Ramos (cell line): ENCODE data around the gene OXNAD1.

Experiments used
- in situ Hi-C: fragments of 300-500 bp; cut with MboI; formaldehyde crosslinking; loops from one replicate; pipeline ENCODE4 v1.14.3; 2022; ENCODE audit warnings: low sequenced_read_pairs; ENCODE audit not compliant: unreplicated experiment

OXNAD1 gene

DNA sequence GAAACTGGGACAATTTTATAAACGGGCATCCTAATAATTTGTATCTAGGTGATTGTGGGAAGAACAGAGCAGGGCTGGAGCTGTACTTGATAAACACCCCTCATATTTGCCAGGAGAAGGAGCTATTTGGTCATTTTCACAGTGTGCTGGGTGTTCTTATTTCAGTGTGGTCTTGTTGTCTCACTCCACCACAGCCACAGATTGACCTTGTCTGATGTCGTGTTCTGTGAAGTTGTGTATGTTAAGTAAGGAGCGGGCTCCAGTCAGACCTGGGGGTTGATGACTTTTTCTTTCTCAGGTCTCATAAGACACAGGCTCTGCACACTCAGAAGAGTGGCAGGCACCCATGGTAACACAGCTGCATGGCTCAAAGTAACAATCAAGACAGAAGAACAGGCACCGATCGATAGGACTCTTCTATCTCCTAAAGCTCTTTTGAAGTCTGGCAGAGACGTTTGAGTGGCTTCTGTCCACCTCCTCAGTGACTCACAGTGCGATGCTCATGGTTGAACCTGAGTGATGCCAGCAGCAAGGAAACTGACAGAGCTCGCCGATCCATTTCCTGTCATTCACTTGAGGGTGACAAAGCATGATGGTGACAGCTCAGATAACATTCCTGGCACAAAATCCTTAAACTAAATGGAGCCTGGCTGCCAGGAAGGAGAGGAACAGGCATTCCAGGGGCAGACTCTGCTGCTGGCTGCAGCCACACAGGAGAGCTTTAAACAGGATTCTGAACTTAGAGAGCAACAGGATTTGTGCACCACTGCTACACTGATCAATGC is 21.1 kb upstream of the OXNAD1 start:
- in situ Hi-C loops, result loop anchor here (10.0 to 25.0 kb wide), 3 partner anchors 189 to 1032 kb away; partner anchors contain the start of gene CAPN7

DNA sequence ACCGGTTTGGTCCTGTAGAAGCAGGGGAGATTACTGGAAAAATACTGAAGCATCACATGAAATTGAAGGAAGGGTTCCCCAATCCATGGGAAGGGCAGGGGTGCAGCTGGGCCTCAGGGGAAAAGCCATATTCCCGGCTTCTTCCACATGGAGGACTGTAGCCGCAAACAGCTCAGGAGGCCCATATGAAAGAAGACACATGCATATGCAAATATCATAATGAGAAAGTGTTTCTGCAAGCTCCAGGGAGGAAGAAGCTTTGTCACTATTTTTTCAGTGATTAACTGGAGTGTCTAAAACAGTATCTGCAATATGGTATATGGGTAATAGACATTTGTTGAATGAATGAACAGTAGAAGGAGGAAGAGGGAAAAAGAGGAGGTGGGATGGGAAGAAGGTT is 19.4 kb upstream of the OXNAD1 start:
- in situ Hi-C loops, result loop anchor here (10.0 to 25.0 kb wide), 3 partner anchors 191 to 1033 kb away; partner anchors contain the start of gene CAPN7

DNA sequence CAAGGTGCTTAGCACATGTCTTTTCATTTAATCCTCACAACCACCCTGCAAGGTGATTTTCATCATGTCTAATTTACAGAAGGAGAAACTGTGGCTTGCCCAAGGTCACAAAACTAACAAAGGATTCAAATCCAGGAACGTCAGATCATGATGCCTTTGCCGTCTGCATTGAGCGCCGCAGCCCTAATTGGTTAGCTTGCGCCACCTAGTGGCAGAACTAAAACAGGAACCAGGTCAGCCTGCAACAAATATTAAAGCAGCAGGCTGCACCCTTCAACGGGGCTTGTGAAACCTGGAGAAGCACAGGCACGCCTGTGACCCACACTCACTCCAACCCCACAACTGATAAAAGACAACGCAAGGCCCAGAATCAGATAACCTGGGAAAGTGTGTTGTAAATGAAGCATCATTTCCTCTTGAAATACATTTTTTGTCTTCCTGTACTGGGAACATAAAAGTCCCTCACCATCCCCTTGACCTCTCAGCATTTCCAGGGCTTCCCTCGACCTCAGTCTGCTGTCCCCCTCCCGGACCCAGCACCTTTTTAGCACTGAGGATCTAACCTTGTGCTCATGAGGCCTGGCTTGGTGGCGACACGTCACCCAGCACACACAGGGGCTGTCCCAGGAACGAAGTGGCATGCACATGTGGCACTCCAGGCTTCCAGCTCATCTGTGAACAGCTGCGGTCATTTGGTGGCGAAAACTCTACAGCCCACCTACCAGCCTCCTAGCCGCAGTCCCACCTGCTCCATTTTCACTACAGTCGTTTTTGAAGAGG is 17.5 kb upstream of the OXNAD1 start:
- in situ Hi-C loops, result loop anchor here (10.0 to 25.0 kb wide), 3 partner anchors 193 to 1035 kb away; partner anchors contain the start of gene CAPN7

DNA sequence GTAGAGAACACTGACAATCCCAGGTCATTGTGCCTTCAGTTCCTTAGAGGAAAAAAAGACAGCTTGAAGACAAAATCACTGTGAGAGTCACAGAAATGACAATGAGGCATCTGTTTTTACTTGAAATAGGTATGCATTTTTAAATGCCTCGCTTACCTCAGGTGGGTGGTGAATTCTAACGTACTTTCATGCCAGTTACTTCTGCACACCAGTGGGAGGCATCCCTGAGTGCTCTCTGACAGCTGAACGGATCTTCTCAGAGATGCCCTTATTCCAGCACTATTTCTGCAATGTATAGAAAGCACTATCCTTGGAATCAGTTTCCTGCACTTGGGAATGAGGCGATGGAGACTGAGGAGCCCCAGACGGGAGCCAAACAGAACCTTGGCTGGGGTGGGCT is 16.5 kb upstream of the OXNAD1 start:
- in situ Hi-C loops, result loop anchor here (10.0 to 25.0 kb wide), 3 partner anchors 194 to 1036 kb away; partner anchors contain the start of gene CAPN7

DNA sequence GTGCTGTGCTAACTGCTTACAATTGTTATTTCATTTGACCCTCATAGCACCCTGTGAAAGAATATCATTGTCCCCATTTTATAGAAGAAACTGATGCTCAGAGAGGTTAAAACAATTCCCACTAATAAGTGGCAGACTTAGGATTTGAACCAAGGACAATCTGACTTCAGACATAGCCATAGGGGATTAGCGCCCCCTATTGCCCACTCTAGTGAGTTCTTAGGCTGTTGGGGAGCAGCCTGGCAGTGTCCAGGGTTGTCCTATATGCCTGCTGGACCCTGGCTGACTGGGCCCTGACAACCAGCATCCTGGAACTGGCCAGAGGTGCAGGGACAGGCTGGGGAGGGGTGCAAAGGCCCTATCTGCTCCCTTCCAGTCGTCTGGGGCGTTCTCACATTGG is 15.7 kb upstream of the OXNAD1 start:
- in situ Hi-C loops, result loop anchor here (10.0 to 25.0 kb wide), 3 partner anchors 195 to 1037 kb away; partner anchors contain the start of gene CAPN7

DNA sequence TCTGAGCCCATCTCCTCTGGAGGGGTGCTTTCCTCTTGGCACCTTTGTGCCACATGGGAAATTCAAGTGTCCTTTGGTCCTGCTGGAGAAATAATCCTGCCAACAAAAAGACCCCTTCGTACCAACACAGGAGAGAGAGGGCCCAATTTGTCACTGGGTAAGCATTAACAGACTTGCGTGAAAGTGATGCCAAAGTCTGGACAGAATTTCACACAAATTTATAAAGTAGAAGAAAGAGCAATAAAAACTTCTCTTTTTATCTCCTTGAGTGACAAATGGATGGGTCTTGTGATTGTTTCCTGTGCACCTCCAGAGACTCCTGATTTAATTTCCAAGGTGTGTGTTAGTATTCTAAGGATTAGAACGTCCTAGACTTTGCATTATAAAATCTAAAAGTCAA is 15.1 kb upstream of the OXNAD1 start:
- in situ Hi-C loops, result loop anchor here (10.0 to 25.0 kb wide), 3 partner anchors 195 to 1038 kb away; partner anchors contain the start of gene CAPN7

DNA sequence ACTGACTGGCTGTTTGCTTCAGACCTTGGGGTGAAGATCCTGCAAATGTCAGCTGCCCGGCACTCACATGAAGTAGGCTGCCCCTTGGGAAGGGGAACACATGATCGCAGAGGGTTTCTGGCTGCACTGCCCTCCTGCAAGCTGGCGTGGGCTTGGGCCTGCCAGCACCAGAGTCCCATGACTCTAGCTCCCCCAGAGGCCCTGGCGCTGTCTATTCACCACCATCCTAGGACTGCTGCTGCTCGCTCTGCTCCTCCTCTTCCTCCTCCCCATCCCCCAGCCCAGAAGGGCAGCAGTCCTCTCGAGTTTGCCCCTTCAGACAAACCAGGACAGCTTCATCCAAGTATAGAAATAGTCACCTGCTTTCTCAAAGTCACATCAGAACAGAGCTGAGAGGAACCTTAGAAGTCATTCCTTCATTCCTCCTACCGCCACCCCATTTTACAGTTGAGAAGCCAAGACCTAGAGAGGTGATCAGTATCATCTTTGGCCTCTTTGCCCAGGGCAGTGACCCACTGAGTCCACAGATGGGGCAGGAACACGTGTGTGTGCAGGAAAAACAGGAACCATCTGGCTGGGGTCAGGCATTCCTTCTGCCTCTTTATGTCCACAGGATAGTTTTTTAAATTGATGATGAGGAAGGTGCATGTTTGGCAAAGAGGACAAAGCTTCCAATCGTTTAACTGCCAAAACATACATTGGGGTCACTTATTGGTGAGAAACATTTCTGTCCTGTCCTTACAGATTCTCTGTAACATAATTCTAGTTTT is 13.5 kb upstream of the OXNAD1 start:
- in situ Hi-C loops, result no loop called here

DNA sequence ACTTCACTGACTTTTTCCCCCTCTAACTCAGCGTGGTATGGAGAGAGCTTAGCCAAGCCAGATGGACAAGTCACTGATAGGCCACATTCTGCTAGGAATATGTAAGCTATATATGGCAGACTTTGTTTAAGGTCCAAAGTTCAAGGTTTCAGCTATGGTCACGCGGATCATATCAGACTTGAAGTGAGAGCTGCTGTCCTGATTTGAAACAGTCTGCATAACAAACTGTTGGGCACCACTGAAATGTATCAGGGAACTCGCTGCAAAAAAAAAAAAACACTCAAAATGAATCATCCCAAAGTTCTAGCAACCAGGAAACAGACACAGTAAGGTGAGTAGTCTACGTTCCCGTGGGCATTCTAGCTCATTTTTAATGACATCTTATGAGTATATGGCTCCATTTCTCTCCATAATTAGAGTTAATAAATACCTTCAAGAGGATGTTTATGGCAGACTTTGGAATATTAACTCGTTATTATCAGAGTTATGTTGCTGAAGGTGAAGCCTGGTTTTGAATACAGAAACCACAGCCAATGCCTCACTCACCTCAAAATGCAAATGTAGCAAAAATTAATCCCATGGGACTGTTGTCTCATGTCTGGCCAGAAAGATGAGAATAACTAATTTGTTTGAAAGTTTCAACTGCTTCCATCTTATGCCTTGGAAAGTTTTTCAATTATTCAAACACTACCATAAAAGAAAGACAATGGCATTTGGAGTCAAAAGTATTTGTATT is 12.6 kb upstream of the OXNAD1 start:
- in situ Hi-C loops, result no loop called here

DNA sequence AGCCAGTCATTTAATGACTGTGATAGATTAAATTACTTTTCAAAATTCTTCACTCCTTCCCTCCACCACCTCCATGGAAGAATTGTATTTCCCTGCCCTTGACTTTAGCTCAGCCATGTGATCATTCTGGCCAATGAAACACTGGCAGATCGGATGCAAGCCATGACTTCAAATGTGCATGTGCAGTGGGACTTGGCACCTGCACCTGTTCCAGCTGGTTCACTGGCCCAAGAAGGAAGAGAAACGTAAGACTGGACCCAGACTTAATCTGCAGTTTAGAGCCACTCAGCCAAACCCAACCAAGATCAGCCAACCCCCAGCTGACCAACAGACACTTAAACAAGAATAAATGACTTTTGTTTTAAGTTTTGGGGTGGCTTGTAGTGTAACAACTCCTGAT is 12.0 kb upstream of the OXNAD1 start:
- in situ Hi-C loops, result no loop called here

DNA sequence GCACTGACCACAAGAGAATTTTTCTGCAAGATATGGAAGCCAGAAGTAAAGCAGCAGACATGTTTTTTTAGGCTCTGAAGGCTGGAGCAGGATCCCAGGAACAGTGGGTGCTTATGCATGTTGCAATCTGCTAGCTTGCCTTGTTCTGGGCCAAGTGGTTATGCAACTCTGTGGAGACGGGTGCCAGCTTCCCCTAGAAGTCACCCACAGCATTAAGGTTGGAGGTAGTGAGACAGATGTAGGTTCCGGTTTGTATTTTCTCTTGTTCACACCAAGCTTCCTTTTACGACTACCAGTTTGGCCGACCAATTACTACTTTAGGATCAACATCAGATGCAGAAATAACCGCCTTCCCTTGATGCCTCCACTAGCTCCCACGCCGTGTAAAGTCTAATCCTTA is 11.4 kb upstream of the OXNAD1 start:
- in situ Hi-C loops, result no loop called here

DNA sequence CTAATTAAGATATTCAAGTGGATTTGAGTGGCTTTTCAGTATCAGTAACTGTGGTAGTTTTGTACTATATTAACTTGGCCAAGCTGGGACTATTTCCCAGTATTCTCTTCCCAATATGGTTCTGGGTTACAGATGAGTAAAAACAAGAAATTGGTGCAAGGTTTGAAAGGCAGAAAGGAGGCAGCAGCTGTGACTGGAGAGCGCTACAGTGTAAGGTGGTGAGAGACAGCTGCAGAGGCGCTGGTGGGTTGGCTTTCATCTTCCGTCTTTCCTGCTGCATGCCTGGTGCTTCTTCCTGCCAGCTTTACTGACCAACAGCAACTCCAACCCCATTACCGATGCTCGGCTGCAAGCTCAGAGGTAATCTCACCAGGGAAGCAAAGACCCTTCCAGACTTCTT is 10.1 kb upstream of the OXNAD1 start:
- in situ Hi-C loops, result no loop called here

DNA sequence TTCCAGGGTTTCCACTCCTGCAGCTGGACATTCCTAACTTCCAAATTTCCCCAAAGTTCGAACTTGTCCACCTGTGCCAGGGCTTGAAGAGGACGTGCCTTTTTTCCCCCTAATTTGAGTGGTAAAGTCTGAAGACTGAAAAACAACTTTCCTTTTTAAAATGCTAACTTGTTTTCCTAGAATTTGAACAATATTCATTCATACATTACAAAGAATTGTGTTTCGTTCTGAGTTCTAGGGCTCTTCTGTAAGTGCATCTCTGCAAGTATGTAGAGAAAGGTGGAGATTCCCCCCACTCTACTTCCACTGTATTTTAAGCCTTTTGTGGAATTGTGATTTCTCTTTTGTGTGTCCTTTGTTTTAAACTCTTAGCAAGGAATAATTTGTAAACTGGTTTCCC is 9.7 kb upstream of the OXNAD1 start:
- in situ Hi-C loops, result no loop called here

DNA sequence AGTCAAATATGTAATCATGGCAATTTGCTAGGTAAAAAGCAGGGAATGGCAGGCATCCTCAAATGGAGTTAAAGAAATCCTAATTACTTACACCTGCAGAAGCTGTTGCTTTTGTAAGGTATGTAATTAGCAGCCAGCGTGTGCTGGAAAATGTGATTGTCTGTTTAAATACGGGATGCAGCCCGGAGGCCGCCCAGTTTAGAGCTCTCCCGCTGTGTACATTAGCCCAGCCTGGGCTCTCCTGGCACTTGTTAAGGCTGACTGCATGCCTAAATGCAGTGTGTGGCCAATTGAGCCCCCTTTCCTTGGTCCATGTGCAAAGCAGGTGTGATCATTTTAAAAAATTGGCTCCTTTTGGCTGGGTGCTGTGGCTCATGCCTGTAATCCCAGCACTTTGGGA is 9.3 kb upstream of the OXNAD1 start:
- in situ Hi-C loops, result no loop called here

DNA sequence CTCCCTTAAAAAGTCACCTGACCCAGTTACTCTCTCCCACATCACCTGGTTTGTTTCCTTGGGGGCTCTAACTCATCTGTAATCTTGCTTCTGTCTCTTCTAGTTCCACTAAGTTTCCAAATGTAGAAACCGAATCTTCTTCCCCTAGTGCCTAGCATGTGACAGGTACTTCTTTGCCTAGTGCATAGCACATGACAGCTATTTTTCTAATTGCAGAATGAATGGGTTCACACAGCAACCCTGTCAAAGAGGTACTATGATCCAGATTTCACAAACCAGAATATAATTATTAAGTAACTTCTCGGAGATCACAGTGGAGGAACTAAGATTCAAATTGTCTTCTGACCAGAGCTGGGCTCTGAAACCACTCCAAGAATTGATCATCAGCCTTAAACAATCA is 7.7 kb upstream of the OXNAD1 start:
- in situ Hi-C loops, result no loop called here

DNA sequence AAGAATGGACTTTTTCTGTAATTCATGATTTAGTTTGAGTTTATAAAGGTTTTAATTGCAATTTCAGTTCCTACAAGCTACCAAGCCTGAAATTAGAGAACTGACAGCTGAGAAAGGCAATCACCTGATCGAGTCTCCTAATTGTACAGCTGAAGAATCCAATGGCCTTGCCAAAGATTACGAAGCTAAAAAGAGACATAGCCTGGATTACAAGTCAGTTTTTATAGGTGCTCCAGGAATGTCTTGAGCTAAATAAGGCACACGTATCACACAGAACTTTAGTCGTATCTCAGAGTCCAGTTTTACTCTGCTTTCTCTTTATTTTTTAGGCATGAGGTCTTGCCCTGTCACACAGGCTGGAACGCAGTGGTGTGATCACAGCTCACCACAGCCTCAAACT is 6.8 kb upstream of the OXNAD1 start:
- in situ Hi-C loops, result no loop called here

DNA sequence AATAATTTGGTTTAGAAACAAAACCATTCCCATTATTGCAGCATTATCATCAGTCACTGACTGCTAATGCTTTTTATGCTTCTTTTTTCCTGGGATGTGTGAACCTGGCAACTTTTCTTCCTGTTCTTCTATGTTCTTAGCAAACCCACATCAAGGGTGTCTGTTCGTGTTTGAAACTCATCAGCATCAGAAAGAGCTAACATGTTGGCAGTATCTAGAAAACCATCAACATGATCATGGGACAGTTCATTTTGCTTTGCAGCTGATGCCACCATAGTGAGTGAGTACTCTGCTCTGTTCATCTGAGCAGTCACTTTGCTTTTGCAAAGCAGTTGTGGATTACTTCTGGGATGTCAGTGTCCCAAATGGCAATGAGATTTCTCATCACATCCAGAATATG is 6.1 kb upstream of the OXNAD1 start:
- in situ Hi-C loops, result no loop called here

DNA sequence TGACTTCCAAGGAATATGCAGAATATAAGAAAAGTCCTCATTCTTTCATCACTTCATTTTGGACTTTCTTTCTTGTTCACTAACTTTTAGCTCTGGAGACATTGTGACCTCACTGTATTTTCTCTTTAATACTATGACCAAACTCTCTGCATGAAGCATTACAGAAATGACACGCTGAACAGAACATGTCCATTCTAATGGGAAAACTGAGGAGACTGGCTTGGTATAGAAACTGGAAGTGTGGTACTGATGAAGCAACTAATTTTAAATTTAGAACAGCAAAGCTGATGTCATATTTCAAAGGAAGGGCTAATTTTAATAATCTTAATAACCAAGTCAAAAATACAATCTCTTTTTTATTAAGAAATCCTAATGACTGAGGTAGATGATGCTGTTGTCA is 5.0 kb upstream of the OXNAD1 start:
- in situ Hi-C loops, result no loop called here

DNA sequence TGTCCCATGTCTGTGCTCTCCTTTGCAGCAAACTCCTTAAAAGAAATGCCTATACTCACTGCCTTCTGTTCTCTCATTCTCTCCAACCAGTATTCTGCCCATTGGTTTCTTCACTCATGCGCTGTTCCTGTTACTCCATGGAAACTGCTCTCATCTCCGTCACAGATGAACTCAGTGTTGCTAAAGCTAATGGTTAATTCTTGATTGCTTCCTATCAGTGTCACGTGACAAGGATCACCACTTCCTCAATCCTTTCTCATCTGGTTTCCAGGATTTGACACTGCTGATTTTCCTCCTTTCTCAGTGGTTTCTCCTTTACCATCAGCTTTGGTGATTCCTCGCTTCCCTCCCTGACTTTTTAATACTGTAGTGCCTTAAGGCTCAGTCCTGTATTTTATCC is 2.8 kb upstream of the OXNAD1 start:
- in situ Hi-C loops, result no loop called here

DNA sequence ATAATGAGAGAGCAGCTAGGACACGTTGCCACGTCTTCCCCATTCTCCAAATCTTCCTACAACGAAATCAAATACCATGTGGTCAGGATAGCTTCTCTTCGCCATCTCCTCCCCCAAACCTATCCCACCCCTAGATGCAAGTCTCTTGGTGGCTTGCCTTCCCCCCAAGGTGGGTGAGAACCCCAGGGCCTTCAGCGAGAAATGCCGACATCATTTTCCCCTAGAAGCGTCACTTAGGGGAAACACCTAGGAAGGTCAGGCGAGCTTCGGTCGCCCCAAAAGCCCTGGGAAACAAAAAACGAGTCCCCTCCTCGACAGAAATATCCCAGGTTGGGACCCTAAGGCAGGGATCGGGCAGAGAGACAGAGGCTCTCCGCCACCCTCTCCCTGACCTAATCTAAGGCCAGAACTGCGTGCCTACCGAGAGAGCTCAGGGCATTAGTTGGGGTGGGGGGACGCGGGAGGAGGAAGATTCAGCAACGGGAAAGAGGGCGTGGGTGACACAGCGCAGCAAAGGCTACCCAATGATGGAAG is 771 bp upstream of the OXNAD1 start:
- in situ Hi-C loops, result no loop called here

DNA sequence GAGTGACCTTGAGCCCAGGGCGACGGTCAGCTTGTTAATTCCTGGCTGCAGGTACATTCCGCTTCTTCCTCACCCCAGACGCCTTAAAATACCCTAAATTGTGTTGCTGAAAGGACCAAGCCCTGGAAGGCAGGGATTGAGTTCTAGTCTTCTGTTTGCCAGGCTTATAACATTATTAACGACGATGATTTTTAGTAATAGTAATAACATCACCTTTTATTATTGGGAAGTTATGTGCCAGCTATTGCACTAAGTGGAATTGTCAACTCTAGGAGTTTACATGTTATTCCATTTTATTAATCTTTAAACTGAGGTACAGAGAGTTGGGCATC is 409 bp downstream of the OXNAD1 start:
- in situ Hi-C loops, result no loop called here
